ENCODE measurements around the gene SYNGR4. TPM values are rescaled to one million over a fixed set of nuclear protein-coding genes. Genes with fewer than 3 reads are reported as not detected.

SYNGR4 gene
- total and polyA plus RNA-seq, 2 donors (not counting 1 experiment from before 2014, with no cell fraction given): not detected

- TF ChIP-seq EZH2 (IDR thresholded peaks at IDR 0.05; ENCODE audit: low read length, missing control alignments) (no peak), CTCF (conservative IDR thresholded peaks at IDR 0.05 in 1 of 2, IDR thresholded peaks at IDR 0.05 in 1 of 2; ENCODE audit: low read depth in 1 of 2, low read length in 2 of 2) (no peak)
- Histone ChIP-seq H3K4me3 (replicated peaks in 1 of 4; ENCODE audit: control extremely low read depth in 1 of 4, insufficient read depth in 1 of 4, low read depth in 3 of 4, low read length in 4 of 4) (no peak overlapping the region), H3K27ac (ENCODE audit: insufficient read depth, low read length) (no peak overlapping the region), H3K4me1 (ENCODE audit: control insufficient read depth, extremely low read depth, insufficient read depth, low read length) (no peaks in the 10 kb centered on the region), H3K79me2 (ENCODE audit: control insufficient read depth, insufficient read depth, low read length) (no peaks in the 10 kb centered on the region), H3K4me2 (ENCODE audit: extremely low read depth, insufficient read depth, low read length) (no peak overlapping the region), H2AFZ (ENCODE audit: low read length) (no peak overlapping the region), H3K36me3 (ENCODE audit: control insufficient read depth, insufficient read depth, low read length) (no peaks in the 10 kb centered on the region), H3K9ac (ENCODE audit: insufficient read depth, low read length) (no peak overlapping the region), H4K20me1 (ENCODE audit: control insufficient read depth, extremely low read depth, insufficient read depth, low read length) (no peaks in the 10 kb centered on the region), H3K27me3 (ENCODE audit: control insufficient read depth, insufficient read depth, low read length) (no peaks in the 10 kb centered on the region), H3K9me3 (ENCODE audit: control insufficient read depth, insufficient read depth, low read depth, low read length) (no peaks in the 10 kb centered on the region)
- DNase-seq (ENCODE audit: low read depth in 2 of 2): no peak
Measured at GRCh38 chr19:48348737-48349136, 15.4 kb upstream of the SYNGR4 start.

GRCh38 chr19:48350856-48351255 lies 13.3 kb upstream of the SYNGR4 start:
- Histone ChIP-seq H3K4me3 (replicated peaks in 1 of 4; ENCODE audit: control extremely low read depth in 1 of 4, insufficient read depth in 1 of 4, low read depth in 3 of 4, low read length in 4 of 4) (no peak overlapping the region), H3K36me3 (ENCODE audit: control insufficient read depth, insufficient read depth, low read length) (no peaks in the 10 kb centered on the region), H3K79me2 (ENCODE audit: control insufficient read depth, insufficient read depth, low read length) (no peaks in the 10 kb centered on the region), H3K27me3 (ENCODE audit: control insufficient read depth, insufficient read depth, low read length) (no peaks in the 10 kb centered on the region), H3K27ac (ENCODE audit: insufficient read depth, low read length) (no peak overlapping the region), H3K4me1 (ENCODE audit: control insufficient read depth, extremely low read depth, insufficient read depth, low read length) (no peaks in the 10 kb centered on the region), H3K9me3 (ENCODE audit: control insufficient read depth, insufficient read depth, low read depth, low read length) (no peaks in the 10 kb centered on the region), H4K20me1 (ENCODE audit: control insufficient read depth, extremely low read depth, insufficient read depth, low read length) (no peaks in the 10 kb centered on the region), H3K4me2 (ENCODE audit: extremely low read depth, insufficient read depth, low read length) (no peak overlapping the region), H2AFZ (ENCODE audit: low read length) (no peak overlapping the region), H3K9ac (ENCODE audit: insufficient read depth, low read length) (no peak overlapping the region)
- DNase-seq (ENCODE audit: low read depth in 2 of 2): no peak
- TF ChIP-seq EZH2 (IDR thresholded peaks at IDR 0.05; ENCODE audit: low read length, missing control alignments) (no peak), CTCF (conservative IDR thresholded peaks at IDR 0.05 in 1 of 2, IDR thresholded peaks at IDR 0.05 in 1 of 2; ENCODE audit: low read depth in 1 of 2, low read length in 2 of 2) (no peak)

- Histone ChIP-seq H3K79me2 (ENCODE audit: control insufficient read depth, insufficient read depth, low read length) (no peaks in the 10 kb centered on the region), H4K20me1 (ENCODE audit: control insufficient read depth, extremely low read depth, insufficient read depth, low read length) (no peaks in the 10 kb centered on the region), H3K27me3 (ENCODE audit: control insufficient read depth, insufficient read depth, low read length) (no peaks in the 10 kb centered on the region), H2AFZ (ENCODE audit: low read length) (no peak overlapping the region), H3K4me1 (ENCODE audit: control insufficient read depth, extremely low read depth, insufficient read depth, low read length) (no peaks in the 10 kb centered on the region), H3K4me3 (replicated peaks in 1 of 4; ENCODE audit: control extremely low read depth in 1 of 4, insufficient read depth in 1 of 4, low read depth in 3 of 4, low read length in 4 of 4) (no peak overlapping the region), H3K4me2 (ENCODE audit: extremely low read depth, insufficient read depth, low read length) (no peak overlapping the region), H3K9me3 (ENCODE audit: control insufficient read depth, insufficient read depth, low read depth, low read length) (no peaks in the 10 kb centered on the region), H3K9ac (ENCODE audit: insufficient read depth, low read length) (no peak overlapping the region), H3K36me3 (ENCODE audit: control insufficient read depth, insufficient read depth, low read length) (no peaks in the 10 kb centered on the region), H3K27ac (ENCODE audit: insufficient read depth, low read length) (no peak overlapping the region)
- TF ChIP-seq EZH2 (IDR thresholded peaks at IDR 0.05; ENCODE audit: low read length, missing control alignments) (no peak), CTCF (conservative IDR thresholded peaks at IDR 0.05 in 1 of 2, IDR thresholded peaks at IDR 0.05 in 1 of 2; ENCODE audit: low read depth in 1 of 2, low read length in 2 of 2) (peak; percentile 54 to 72)
- DNase-seq (ENCODE audit: low read depth in 2 of 2): peak; percentile 26 to 49
Measured at GRCh38 chr19:48351341-48351752, 12.8 kb upstream of the SYNGR4 start.
